ENCODE data around the gene HDGF.
A peak's percentile ranks its signal among the peaks of the same experiment; 100 is the strongest.

HDGF gene

GRCh38 chr1:156751451-156751756, at the start of gene HDGF:
TSS of gene HDGF (minus strand) at chr1:156751675. CDS start at chr1:156751429, 246 bp downstream.
- no peak for DNase-seq (ENCODE audit: low read depth)

- DNase-seq (ENCODE audit: low read depth): peak; percentile 79
Observed at GRCh38 chr1:156797212-156797871, 45.9 kb upstream of the HDGF start.

- DNase-seq (ENCODE audit: low read depth): no peak
Observed at GRCh38 chr1:156796340-156797097, 45.0 kb upstream of the HDGF start.

GRCh38 chr1:156795787-156796186, 44.3 kb upstream of the HDGF start:
- DNase-seq (ENCODE audit: low read depth): no peak

GRCh38 chr1:156795374-156795733, 43.9 kb upstream of the HDGF start:
- DNase-seq (ENCODE audit: low read depth): no peak

- DNase-seq (ENCODE audit: low read depth): peak; percentile 83
Observed at GRCh38 chr1:156794506-156795373, 43.3 kb upstream of the HDGF start.

GRCh38 chr1:156789621-156790318, 38.3 kb upstream of the HDGF start:
- DNase-seq (ENCODE audit: low read depth): no peak

- DNase-seq (ENCODE audit: low read depth): no peak
Observed at GRCh38 chr1:156788136-156788535, 36.7 kb upstream of the HDGF start.

GRCh38 chr1:156786640-156787039, 35.2 kb upstream of the HDGF start:
- DNase-seq (ENCODE audit: low read depth): no peak

GRCh38 chr1:156785458-156785857, 34.0 kb upstream of the HDGF start:
- DNase-seq (ENCODE audit: low read depth): no peak

GRCh38 chr1:156781585-156782186, 30.2 kb upstream of the HDGF start:
- peak; percentile 63 for DNase-seq (ENCODE audit: low read depth)

- no peak for DNase-seq (ENCODE audit: low read depth)
Observed at GRCh38 chr1:156777573-156777972, 26.1 kb upstream of the HDGF start.

- no peak for DNase-seq (ENCODE audit: low read depth)
Observed at GRCh38 chr1:156776942-156777341, 25.5 kb upstream of the HDGF start.

GRCh38 chr1:156775799-156776198, 24.3 kb upstream of the HDGF start:
- peak; percentile 54 for DNase-seq (ENCODE audit: low read depth)

GRCh38 chr1:156773607-156774006, 22.1 kb upstream of the HDGF start:
- peak; percentile 33 for DNase-seq (ENCODE audit: low read depth)

GRCh38 chr1:156772728-156773497, 21.4 kb upstream of the HDGF start:
- no peak for DNase-seq (ENCODE audit: low read depth)

- no peak for DNase-seq (ENCODE audit: low read depth)
Observed at GRCh38 chr1:156772222-156772621, 20.7 kb upstream of the HDGF start.

- DNase-seq (ENCODE audit: low read depth): no peak
Observed at GRCh38 chr1:156768610-156769295, 17.3 kb upstream of the HDGF start.

- peak; percentile 51 for DNase-seq (ENCODE audit: low read depth)
Observed at GRCh38 chr1:156767879-156768604, 16.6 kb upstream of the HDGF start.

Data from ELR (cell line).